Activated CD4-positive, alpha-beta T cell treated with anti-CD3 and anti-CD28 coated beads, Interleukin-2, Interleukin-4, amounts not matched to agents 100 ng/mL and 50 ng/mL, durations not matched to agents 16 hours and 8 hours (primary cell): ENCODE measurements around the gene VPS26A.
"Not testable (repeated sequence)": the region's sequence is repeated elsewhere in the genome, so short reads cannot be mapped to it uniquely, and the experiment has no call there.

ENCODE experiments used
- DNase-seq: peaks from one replicate; pipeline ENCODE4 v3.0.0-alpha.2; 2020; ENCODE audit warnings: low spot score

VPS26A gene

GRCh38 chr10:69103784-69104183 is 20.2 kb upstream of the VPS26A start:
- DNase-seq = no peak

- DNase-seq = no peak
Observed at GRCh38 chr10:69104994-69105790, 18.8 kb upstream of the VPS26A start.

GRCh38 chr10:69107176-69107490 is 16.8 kb upstream of the VPS26A start:
- DNase-seq = no peak

GRCh38 chr10:69107699-69108098 is 16.3 kb upstream of the VPS26A start:
- DNase-seq = no peak

- no peak for DNase-seq
Observed at GRCh38 chr10:69119896-69120295, 4.1 kb upstream of the VPS26A start.

- no peak for DNase-seq
Observed at GRCh38 chr10:69123306-69123746, 652 bp upstream of the VPS26A start.

GRCh38 chr10:69124563-69125268 is 738 bp downstream of the VPS26A start:
- DNase-seq = peak; percentile 74

GRCh38 chr10:69125554-69125953 is 1.6 kb downstream of the VPS26A start:
- DNase-seq = no peak

GRCh38 chr10:69130251-69130650 is 6.3 kb downstream of the VPS26A start:
- DNase-seq = no peak

GRCh38 chr10:69139961-69140360 is 16.0 kb downstream of the VPS26A start:
- no peak for DNase-seq

GRCh38 chr10:69141304-69141703 is 17.3 kb downstream of the VPS26A start:
- DNase-seq = no peak

GRCh38 chr10:69142074-69142473 is 18.1 kb downstream of the VPS26A start:
- DNase-seq = not testable (repeated sequence)

GRCh38 chr10:69142983-69143382 is 19.0 kb downstream of the VPS26A start:
- DNase-seq = no peak

GRCh38 chr10:69145329-69145728 is 21.4 kb downstream of the VPS26A start:
- DNase-seq = no peak

- DNase-seq = no peak
Observed at GRCh38 chr10:69145864-69146263, 21.9 kb downstream of the VPS26A start.

GRCh38 chr10:69146759-69147158 is 22.8 kb downstream of the VPS26A start:
- no peak for DNase-seq

GRCh38 chr10:69151984-69152383 is 28.0 kb downstream of the VPS26A start:
- peak; percentile 34 for DNase-seq

GRCh38 chr10:69153227-69153626 is 29.2 kb downstream of the VPS26A start:
- DNase-seq = no peak

- DNase-seq = no peak
Observed at GRCh38 chr10:69160809-69161241, 36.8 kb downstream of the VPS26A start.

- no peak for DNase-seq
Observed at GRCh38 chr10:69168493-69168892, 44.5 kb downstream of the VPS26A start.

- DNase-seq = no peak
Observed at GRCh38 chr10:69172241-69172982, 48.4 kb downstream of the VPS26A start.

- DNase-seq = not testable (repeated sequence)
Observed at GRCh38 chr10:69175326-69175725, 51.3 kb downstream of the VPS26A start.

- no peak for DNase-seq
Observed at GRCh38 chr10:69176823-69177222, 52.8 kb downstream of the VPS26A start.
